ENCODE results near the gene ARSD.

ARSD gene

DNA sequence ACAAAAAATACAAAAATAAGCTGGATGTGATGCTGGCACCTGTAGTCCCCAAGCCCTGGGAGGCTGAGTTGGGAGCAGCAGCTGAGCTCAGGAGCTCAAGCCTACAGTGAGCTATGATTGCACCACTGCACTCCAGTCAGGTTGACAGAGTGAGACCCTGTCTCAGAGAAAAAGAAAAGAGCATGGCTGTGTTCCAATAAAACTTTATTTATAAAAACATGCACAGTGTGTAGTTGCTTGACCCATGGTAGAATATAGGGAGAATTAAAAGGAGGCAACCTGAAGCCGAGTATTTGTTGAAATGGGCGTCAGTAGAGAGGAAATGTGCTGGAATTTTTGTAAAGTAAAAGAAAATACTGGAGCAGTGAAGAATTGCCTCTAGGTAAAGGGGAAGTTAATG is 73.4 kb downstream of the ARSD start:
- no peak for ATAC-seq
- TF ChIP-seq ESRRG (CRISPR knock-in tag; IDR thresholded peaks at IDR 0.05) = no peak
- TF ChIP-seq SNAI2 (CRISPR knock-in tag; IDR thresholded peaks at IDR 0.05) = no peak
- no peak for TF ChIP-seq BACH2 (CRISPR knock-in tag; IDR thresholded peaks at IDR 0.05; ENCODE audit: borderline replicate concordance)
- TF ChIP-seq ARNTL (CRISPR knock-in tag; IDR thresholded peaks at IDR 0.05; ENCODE audit: borderline replicate concordance, low read depth) = no peak
- TF ChIP-seq PPARA (CRISPR knock-in tag; IDR thresholded peaks at IDR 0.05; ENCODE audit: borderline replicate concordance) = no peak
- TF ChIP-seq ZNF8 (CRISPR knock-in tag; IDR thresholded peaks at IDR 0.05) = no peak
- TF ChIP-seq ZFP30 (CRISPR knock-in tag; IDR thresholded peaks at IDR 0.05) = no peak
- TF ChIP-seq, protein P1, sequence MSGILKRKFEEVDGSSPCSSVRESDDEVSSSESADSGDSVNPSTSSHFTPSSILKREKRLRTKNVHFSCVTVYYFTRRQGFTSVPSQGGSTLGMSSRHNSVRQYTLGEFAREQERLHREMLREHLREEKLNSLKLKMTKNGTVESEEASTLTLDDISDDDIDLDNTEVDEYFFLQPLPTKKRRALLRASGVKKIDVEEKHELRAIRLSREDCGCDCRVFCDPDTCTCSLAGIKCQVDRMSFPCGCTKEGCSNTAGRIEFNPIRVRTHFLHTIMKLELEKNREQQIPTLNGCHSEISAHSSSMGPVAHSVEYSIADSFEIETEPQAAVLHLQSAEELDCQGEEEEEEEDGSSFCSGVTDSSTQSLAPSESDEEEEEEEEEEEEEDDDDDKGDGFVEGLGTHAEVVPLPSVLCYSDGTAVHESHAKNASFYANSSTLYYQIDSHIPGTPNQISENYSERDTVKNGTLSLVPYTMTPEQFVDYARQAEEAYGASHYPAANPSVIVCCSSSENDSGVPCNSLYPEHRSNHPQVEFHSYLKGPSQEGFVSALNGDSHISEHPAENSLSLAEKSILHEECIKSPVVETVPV (CRISPR knock-in tag; IDR thresholded peaks at IDR 0.05) = no peak
- TF ChIP-seq, protein P2, sequence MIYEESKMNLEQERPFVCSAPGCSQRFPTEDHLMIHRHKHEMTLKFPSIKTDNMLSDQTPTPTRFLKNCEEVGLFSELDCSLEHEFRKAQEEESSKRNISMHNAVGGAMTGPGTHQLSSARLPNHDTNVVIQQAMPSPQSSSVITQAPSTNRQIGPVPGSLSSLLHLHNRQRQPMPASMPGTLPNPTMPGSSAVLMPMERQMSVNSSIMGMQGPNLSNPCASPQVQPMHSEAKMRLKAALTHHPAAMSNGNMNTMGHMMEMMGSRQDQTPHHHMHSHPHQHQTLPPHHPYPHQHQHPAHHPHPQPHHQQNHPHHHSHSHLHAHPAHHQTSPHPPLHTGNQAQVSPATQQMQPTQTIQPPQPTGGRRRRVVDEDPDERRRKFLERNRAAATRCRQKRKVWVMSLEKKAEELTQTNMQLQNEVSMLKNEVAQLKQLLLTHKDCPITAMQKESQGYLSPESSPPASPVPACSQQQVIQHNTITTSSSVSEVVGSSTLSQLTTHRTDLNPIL (CRISPR knock-in tag; IDR thresholded peaks at IDR 0.05; ENCODE audit: low read depth) = no peak

DNA sequence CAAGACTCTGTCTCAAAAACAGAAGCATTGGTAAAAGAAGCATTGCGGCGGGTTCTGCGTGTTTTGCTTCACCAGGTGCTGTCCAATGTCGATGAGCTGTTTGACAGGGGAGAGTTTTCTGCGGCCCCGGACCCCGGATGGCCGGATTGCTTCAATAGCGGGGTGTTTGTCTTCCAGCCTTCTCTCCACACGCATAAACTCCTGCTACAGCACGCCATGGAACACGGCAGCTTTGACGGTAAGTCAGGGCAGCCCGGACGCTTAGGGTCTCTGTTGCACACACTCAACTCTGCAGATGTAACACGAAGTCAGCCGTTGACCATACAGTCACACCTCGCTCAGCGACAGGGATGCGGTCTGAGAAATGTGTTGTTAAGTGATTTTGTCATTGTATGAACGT is 74.2 kb downstream of the ARSD start:
- TF ChIP-seq GLIS3 (CRISPR knock-in tag; IDR thresholded peaks at IDR 0.05) (no peak), CSDC2 (CRISPR knock-in tag; IDR thresholded peaks at IDR 0.05) (no peak), BACH2 (CRISPR knock-in tag; IDR thresholded peaks at IDR 0.05; ENCODE audit: borderline replicate concordance) (no peak), ZFP3 (CRISPR knock-in tag; IDR thresholded peaks at IDR 0.05) (no peak), TCF4 (CRISPR knock-in tag; IDR thresholded peaks at IDR 0.05; ENCODE audit: borderline replicate concordance) (no peak), ESRRG (CRISPR knock-in tag; IDR thresholded peaks at IDR 0.05) (no peak), ZNF8 (CRISPR knock-in tag; IDR thresholded peaks at IDR 0.05) (no peak), SNAI2 (CRISPR knock-in tag; IDR thresholded peaks at IDR 0.05) (no peak), ZNF565 (CRISPR knock-in tag; conservative IDR thresholded peaks at IDR 0.05; ENCODE audit: low read depth) (no peak), RARB (CRISPR knock-in tag; IDR thresholded peaks at IDR 0.05) (no peak), ZC3H10 (CRISPR knock-in tag; IDR thresholded peaks at IDR 0.05) (no peak), OSR1 (CRISPR knock-in tag; IDR thresholded peaks at IDR 0.05) (no peak), ZFP30 (CRISPR knock-in tag; IDR thresholded peaks at IDR 0.05) (no peak), ARNTL (CRISPR knock-in tag; IDR thresholded peaks at IDR 0.05; ENCODE audit: borderline replicate concordance, low read depth) (no peak)
- TF ChIP-seq, protein P3, sequence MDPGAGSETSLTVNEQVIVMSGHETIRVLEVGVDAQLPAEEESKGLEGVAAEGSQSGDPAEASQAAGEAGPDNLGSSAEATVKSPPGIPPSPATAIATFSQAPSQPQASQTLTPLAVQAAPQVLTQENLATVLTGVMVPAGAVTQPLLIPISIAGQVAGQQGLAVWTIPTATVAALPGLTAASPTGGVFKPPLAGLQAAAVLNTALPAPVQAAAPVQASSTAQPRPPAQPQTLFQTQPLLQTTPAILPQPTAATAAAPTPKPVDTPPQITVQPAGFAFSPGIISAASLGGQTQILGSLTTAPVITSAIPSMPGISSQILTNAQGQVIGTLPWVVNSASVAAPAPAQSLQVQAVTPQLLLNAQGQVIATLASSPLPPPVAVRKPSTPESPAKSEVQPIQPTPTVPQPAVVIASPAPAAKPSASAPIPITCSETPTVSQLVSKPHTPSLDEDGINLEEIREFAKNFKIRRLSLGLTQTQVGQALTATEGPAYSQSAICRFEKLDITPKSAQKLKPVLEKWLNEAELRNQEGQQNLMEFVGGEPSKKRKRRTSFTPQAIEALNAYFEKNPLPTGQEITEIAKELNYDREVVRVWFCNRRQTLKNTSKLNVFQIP (CRISPR knock-in tag; IDR thresholded peaks at IDR 0.05; ENCODE audit: borderline replicate concordance, low read depth) = no peak
- TF ChIP-seq, protein P4, sequence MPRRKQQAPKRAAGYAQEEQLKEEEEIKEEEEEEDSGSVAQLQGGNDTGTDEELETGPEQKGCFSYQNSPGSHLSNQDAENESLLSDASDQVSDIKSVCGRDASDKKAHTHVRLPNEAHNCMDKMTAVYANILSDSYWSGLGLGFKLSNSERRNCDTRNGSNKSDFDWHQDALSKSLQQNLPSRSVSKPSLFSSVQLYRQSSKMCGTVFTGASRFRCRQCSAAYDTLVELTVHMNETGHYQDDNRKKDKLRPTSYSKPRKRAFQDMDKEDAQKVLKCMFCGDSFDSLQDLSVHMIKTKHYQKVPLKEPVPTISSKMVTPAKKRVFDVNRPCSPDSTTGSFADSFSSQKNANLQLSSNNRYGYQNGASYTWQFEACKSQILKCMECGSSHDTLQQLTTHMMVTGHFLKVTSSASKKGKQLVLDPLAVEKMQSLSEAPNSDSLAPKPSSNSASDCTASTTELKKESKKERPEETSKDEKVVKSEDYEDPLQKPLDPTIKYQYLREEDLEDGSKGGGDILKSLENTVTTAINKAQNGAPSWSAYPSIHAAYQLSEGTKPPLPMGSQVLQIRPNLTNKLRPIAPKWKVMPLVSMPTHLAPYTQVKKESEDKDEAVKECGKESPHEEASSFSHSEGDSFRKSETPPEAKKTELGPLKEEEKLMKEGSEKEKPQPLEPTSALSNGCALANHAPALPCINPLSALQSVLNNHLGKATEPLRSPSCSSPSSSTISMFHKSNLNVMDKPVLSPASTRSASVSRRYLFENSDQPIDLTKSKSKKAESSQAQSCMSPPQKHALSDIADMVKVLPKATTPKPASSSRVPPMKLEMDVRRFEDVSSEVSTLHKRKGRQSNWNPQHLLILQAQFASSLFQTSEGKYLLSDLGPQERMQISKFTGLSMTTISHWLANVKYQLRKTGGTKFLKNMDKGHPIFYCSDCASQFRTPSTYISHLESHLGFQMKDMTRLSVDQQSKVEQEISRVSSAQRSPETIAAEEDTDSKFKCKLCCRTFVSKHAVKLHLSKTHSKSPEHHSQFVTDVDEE (CRISPR knock-in tag; IDR thresholded peaks at IDR 0.05) = no peak
- TF ChIP-seq, protein P1 (CRISPR knock-in tag; IDR thresholded peaks at IDR 0.05) = no peak
- ATAC-seq = no peak
